PC-9 (cell line): ENCODE results near the gene KIAA0753. TPM values are rescaled to one million over a fixed set of nuclear protein-coding genes. Genes with fewer than 3 reads are reported as not detected.
"Not testable (repeated sequence)": the region's sequence is repeated elsewhere in the genome, so short reads cannot be mapped to it uniquely, and the experiment has no call there.

Experiments used
- BruUV-seq: library from RNA; stranded (reverse); fragments of 400-500 nt; replicated peaks from 2 replicates; lab custom pipeline; 2021; lab: Mats Ljungman, UMichigan
- CTCF ChIA-PET: fragments of 300-600 bp; sonication (Branson Sonifier 250); formaldehyde crosslinking; loops from one replicate; lab custom pipeline; 2022; ENCODE audit warnings: antibody characterized with exemption; lab: Charles Lee
- POLR2A ChIA-PET: fragments of 300-600 bp; sonication (Branson Sonifier 250); formaldehyde crosslinking; loops from one replicate; lab custom pipeline; 2022; ENCODE audit warnings: antibody characterized with exemption; ENCODE audit not compliant: unreplicated experiment; lab: Charles Lee
- DNase-seq, 2 experiments: peaks; one replicate each; pipeline versions ENCODE4 v3.0.0 to v3.0.0-alpha.2; 2015 to 2022; ENCODE audit warnings: mixed read lengths in 1 of 2
- H2AFZ ChIP-seq: fragments of 200-600 bp; sonication (generic); 2 replicates; pipeline ENCODE4 v1.8.1; 2017; ENCODE audit warnings: antibody characterized with exemption
- H3F3A ChIP-seq: fragments of 200-600 bp; sonication (generic); 2 replicates; pipeline ENCODE4 v1.8.1; 2017; ENCODE audit warnings: antibody characterized with exemption, mild to moderate bottlenecking, low read depth; ENCODE audit not compliant: insufficient read depth
- H3K27ac ChIP-seq: fragments of 200-600 bp; sonication (generic); 2 replicates; pipeline ENCODE4 v1.6.1; 2016; ENCODE audit warnings: mixed run types
- H3K27me3 ChIP-seq: fragments of 200-600 bp; sonication (generic); 2 replicates; pipeline ENCODE4 v1.6.1; 2016; ENCODE audit warnings: low read depth, mixed run types; ENCODE audit not compliant: insufficient read depth
- H3K36me3 ChIP-seq: fragments of 200-600 bp; sonication (generic); 2 replicates; pipeline ENCODE4 v1.6.1; 2016; ENCODE audit warnings: low read depth, mixed run types
- H3K4me1 ChIP-seq: fragments of 200-600 bp; sonication (generic); replicated peaks from 2 replicates; pipeline ENCODE4 v1.6.1; 2016; ENCODE audit warnings: mixed run types; ENCODE audit not compliant: insufficient read depth
- H3K4me2 ChIP-seq: fragments of 200-600 bp; sonication (generic); 2 replicates; pipeline ENCODE4 v1.6.1; 2017; ENCODE audit warnings: mixed run types
- H3K4me3 ChIP-seq: fragments of 200-600 bp; sonication (generic); 2 replicates; pipeline ENCODE4 v1.6.1; 2016; ENCODE audit warnings: mixed run types
- H3K79me2 ChIP-seq: fragments of 200-600 bp; sonication (generic); 2 replicates; pipeline ENCODE4 v1.6.1; 2017; ENCODE audit warnings: low read depth, mixed run types
- H3K9me2 ChIP-seq: fragments of 200-600 bp; sonication (generic); 2 replicates; pipeline ENCODE4 v1.8.1; 2017; ENCODE audit warnings: mild to moderate bottlenecking; ENCODE audit not compliant: insufficient read depth
- H3K9me3 ChIP-seq: fragments of 200-600 bp; sonication (generic); 2 replicates; pipeline ENCODE4 v1.8.1; 2016; ENCODE audit warnings: low read depth; ENCODE audit not compliant: insufficient read depth
- H4K20me1 ChIP-seq: fragments of 200-600 bp; sonication (generic); 2 replicates; pipeline ENCODE4 v1.8.1; 2017; ENCODE audit not compliant: insufficient read depth
- EZH2 ChIP-seq: fragments of 200-600 bp; sonication (generic); IDR thresholded peaks from 2 replicates; pipeline ENCODE4 v1.8.0; 2017; ENCODE audit warnings: antibody characterized with exemption, low read depth
- intact Hi-C: fragments of 100-400 bp; cut with micrococcal nuclease; formaldehyde crosslinking; loops from one replicate; pipeline ENCODE4 v1.10.0; 2022; ENCODE audit not compliant: unreplicated experiment
- total RNA-seq: library from RNA; stranded (reverse); gene quantifications from 2 replicates; pipeline ENCODE4 v1.2.3, GENCODE V29; 2021
- TF ChIP-seq, protein P1 (sequence below): fragments of 200-600 bp; sonication (generic); conservative IDR thresholded peaks from 2 replicates; pipeline ENCODE4 v1.6.1; 2017; ENCODE audit warnings: mixed run types, antibody characterized with exemption, mild to moderate bottlenecking, moderate library complexity

Gene KIAA0753
- total RNA-seq, 1 experiment from 2014 or later = 47.0 TPM

DNA sequence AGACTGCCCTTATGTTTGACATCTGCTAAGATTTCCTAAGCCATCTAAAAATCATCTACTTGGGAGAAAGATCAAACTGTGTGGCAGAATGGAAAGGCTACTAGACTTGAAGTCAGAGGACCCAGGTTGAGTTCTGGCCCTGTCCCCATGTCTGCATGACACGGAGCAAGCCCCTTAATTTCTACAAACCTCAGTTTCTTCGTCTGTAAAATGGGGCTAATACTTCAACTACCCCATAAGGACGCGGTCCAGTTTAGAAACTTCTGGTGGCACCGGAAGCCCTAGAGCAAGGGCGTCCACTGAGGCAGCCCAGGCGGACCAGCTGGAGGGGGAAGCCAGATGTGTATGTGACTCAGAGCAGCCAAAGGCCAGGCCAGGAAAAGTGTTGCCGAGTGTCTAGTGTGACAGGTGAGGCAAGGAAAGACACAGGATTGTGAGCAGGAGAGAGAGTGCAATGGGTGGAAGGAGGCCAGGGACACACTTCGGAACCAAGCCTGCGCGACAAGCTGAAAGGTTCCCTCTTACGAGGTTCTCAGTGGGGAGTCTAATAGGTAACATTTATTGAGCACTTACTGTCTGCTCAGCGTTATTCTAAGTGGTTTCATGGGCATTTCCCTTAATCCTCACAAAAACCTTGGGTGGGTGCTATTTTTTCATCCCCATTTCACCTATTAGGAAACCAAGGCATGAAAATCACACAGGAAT lies 66.4 kb downstream of the KIAA0753 start:
- Histone ChIP-seq H3K9me2 (no peaks in the 10 kb centered on the region), H3K4me2 (no peak overlapping the region), H3K9me3 (no peaks in the 10 kb centered on the region), H3K4me3 (no peak overlapping the region), H4K20me1 (no peaks in the 10 kb centered on the region), H3F3A (0 out of 2 replicates have a peak, but pooled peaks cover 7% of the 10 kb centered on the region), H2AFZ (no peak overlapping the region), H3K27ac (no peak overlapping the region), H3K79me2 (no peaks in the 10 kb centered on the region), H3K4me1 (no peaks in the 10 kb centered on the region), H3K36me3 (0 out of 2 replicates have a peak, but pooled peaks cover 10% of the 10 kb centered on the region), H3K27me3 (no peaks in the 10 kb centered on the region)
- ChIA-PET CTCF (no interaction called here), POLR2A (no interaction called here)
- TF ChIP-seq, protein P1, sequence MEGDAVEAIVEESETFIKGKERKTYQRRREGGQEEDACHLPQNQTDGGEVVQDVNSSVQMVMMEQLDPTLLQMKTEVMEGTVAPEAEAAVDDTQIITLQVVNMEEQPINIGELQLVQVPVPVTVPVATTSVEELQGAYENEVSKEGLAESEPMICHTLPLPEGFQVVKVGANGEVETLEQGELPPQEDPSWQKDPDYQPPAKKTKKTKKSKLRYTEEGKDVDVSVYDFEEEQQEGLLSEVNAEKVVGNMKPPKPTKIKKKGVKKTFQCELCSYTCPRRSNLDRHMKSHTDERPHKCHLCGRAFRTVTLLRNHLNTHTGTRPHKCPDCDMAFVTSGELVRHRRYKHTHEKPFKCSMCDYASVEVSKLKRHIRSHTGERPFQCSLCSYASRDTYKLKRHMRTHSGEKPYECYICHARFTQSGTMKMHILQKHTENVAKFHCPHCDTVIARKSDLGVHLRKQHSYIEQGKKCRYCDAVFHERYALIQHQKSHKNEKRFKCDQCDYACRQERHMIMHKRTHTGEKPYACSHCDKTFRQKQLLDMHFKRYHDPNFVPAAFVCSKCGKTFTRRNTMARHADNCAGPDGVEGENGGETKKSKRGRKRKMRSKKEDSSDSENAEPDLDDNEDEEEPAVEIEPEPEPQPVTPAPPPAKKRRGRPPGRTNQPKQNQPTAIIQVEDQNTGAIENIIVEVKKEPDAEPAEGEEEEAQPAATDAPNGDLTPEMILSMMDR = no peak
- no peak for TF ChIP-seq EZH2
- no TSS peak for BruUV-seq
- intact Hi-C loops = no loop called here
- DNase-seq = no peak

GRCh38 chr17:6573495-6573894 lies 67.0 kb downstream of the KIAA0753 start:
- H3K9me3 ChIP-seq, H3K9me2 ChIP-seq, H3F3A ChIP-seq, H4K20me1 ChIP-seq, H3K4me2 ChIP-seq, POLR2A ChIA-PET, H3K79me2 ChIP-seq, H3K4me1 ChIP-seq, H3K27ac ChIP-seq, intact Hi-C loops, BruUV-seq, DNase-seq, H3K4me3 ChIP-seq, H2AFZ ChIP-seq, H3K27me3 ChIP-seq: not testable (repeated sequence)
- 0 out of 2 replicates have a peak, but pooled peaks cover 10% of the 10 kb centered on the region for H3K36me3 ChIP-seq
- CTCF ChIA-PET = interaction anchor here (0.6 kb wide), 1 partner anchor 1268 kb away, joined by 4 read pairs; no protein-coding TSS in a partner anchor

- no peak for DNase-seq
- Histone ChIP-seq H4K20me1 (no peaks in the 10 kb centered on the region), H3K4me2 (no peak overlapping the region), H3K9me3 (no peaks in the 10 kb centered on the region), H3K4me3 (no peak overlapping the region), H3K27me3 (no peaks in the 10 kb centered on the region), H2AFZ (no peak overlapping the region), H3K36me3 (0 out of 2 replicates have a peak, but pooled peaks cover 7% of the 10 kb centered on the region), H3K9me2 (no peaks in the 10 kb centered on the region), H3F3A (0 out of 2 replicates have a peak, but pooled peaks cover 7% of the 10 kb centered on the region), H3K4me1 (no peaks in the 10 kb centered on the region), H3K79me2 (no peaks in the 10 kb centered on the region), H3K27ac (no peak overlapping the region)
- intact Hi-C loops = no loop called here
- ChIA-PET POLR2A (no interaction called here), CTCF (interaction anchor here (0.6 kb wide), 1 partner anchor 1267 kb away, joined by 4 read pairs; no protein-coding TSS in a partner anchor)
- BruUV-seq = no TSS peak
- TF ChIP-seq, protein P1 = no peak
- no peak for TF ChIP-seq EZH2
Observed at GRCh38 chr17:6572972-6573370, 67.5 kb downstream of the KIAA0753 start.
